ENCODE results near the gene KCNJ18. TPM values are rescaled to one million over a fixed set of nuclear protein-coding genes. Genes with fewer than 3 reads are reported as not detected.
"Not testable (repeated sequence)": the region's sequence is repeated elsewhere in the genome, so short reads cannot be mapped to it uniquely, and the experiment has no call there.

The KCNJ18 gene
- total RNA-seq, 6 experiments from 2014 or later, result not detected

GRCh38 chr17:21735814-21736213 is 43.5 kb downstream of the KCNJ18 start:
- H3K27me3 Mint-ChIP-seq (ENCODE audit: insufficient read depth); H3K36me3 Mint-ChIP-seq (ENCODE audit: low read depth); DNase-seq; H3K4me3 Mint-ChIP-seq; H3K4me1 Mint-ChIP-seq (ENCODE audit: low read depth); H3K27ac Mint-ChIP-seq: not testable (repeated sequence)
- peaks cover 29% of the 10 kb centered on the region for H3K9me3 Mint-ChIP-seq
- TF ChIP-seq CTCF (IDR thresholded peaks at IDR 0.05), result peak; percentile 13; the same call in 1 of the 2 replicates

- not testable (repeated sequence) for H3K27me3 Mint-ChIP-seq (ENCODE audit: insufficient read depth)
Measured at GRCh38 chr17:21737015-21737580, 44.8 kb downstream of the KCNJ18 start.

GRCh38 chr17:21738241-21738640 is 45.9 kb downstream of the KCNJ18 start:
- not testable (repeated sequence) for H3K27me3 Mint-ChIP-seq (ENCODE audit: insufficient read depth); H3K4me1 Mint-ChIP-seq (ENCODE audit: low read depth); H3K36me3 Mint-ChIP-seq (ENCODE audit: low read depth); DNase-seq; H3K27ac Mint-ChIP-seq; H3K4me3 Mint-ChIP-seq
- H3K9me3 Mint-ChIP-seq, result peaks cover 22% of the 10 kb centered on the region

More at GRCh38 chr17:21737015-21737580, 44.8 kb downstream of the KCNJ18 start:
- not testable (repeated sequence) for H3K36me3 Mint-ChIP-seq (ENCODE audit: low read depth); H3K27ac Mint-ChIP-seq; H3K4me3 Mint-ChIP-seq; H3K4me1 Mint-ChIP-seq (ENCODE audit: low read depth); DNase-seq
- H3K9me3 Mint-ChIP-seq, result peaks cover 22% of the 10 kb centered on the region

- not testable (repeated sequence) for H3K36me3 Mint-ChIP-seq (ENCODE audit: low read depth); H3K27ac Mint-ChIP-seq
- H3K9me3 Mint-ChIP-seq, result peaks cover 25% of the 10 kb centered on the region
Measured at GRCh38 chr17:21738877-21739474, 46.7 kb downstream of the KCNJ18 start.

GRCh38 chr17:21739485-21739884 is 47.2 kb downstream of the KCNJ18 start:
- H3K27ac Mint-ChIP-seq; H3K27me3 Mint-ChIP-seq (ENCODE audit: insufficient read depth); H3K36me3 Mint-ChIP-seq (ENCODE audit: low read depth); DNase-seq; H3K4me1 Mint-ChIP-seq (ENCODE audit: low read depth); H3K4me3 Mint-ChIP-seq: not testable (repeated sequence)
- H3K9me3 Mint-ChIP-seq, result peaks cover 25% of the 10 kb centered on the region

More at GRCh38 chr17:21738877-21739474, 46.7 kb downstream of the KCNJ18 start:
- H3K4me3 Mint-ChIP-seq; DNase-seq; H3K27me3 Mint-ChIP-seq (ENCODE audit: insufficient read depth); H3K4me1 Mint-ChIP-seq (ENCODE audit: low read depth): not testable (repeated sequence)

- not testable (repeated sequence) for H3K4me1 Mint-ChIP-seq (ENCODE audit: low read depth); DNase-seq; H3K27ac Mint-ChIP-seq; H3K27me3 Mint-ChIP-seq (ENCODE audit: insufficient read depth); H3K4me3 Mint-ChIP-seq; H3K36me3 Mint-ChIP-seq (ENCODE audit: low read depth)
- peaks cover 22% of the 10 kb centered on the region for H3K9me3 Mint-ChIP-seq
Measured at GRCh38 chr17:21740836-21741235, 48.5 kb downstream of the KCNJ18 start.

GRCh38 chr17:21741520-21741919 is 49.2 kb downstream of the KCNJ18 start:
- not testable (repeated sequence) for H3K4me3 Mint-ChIP-seq; H3K36me3 Mint-ChIP-seq (ENCODE audit: low read depth); DNase-seq; H3K27ac Mint-ChIP-seq; H3K4me1 Mint-ChIP-seq (ENCODE audit: low read depth); H3K27me3 Mint-ChIP-seq (ENCODE audit: insufficient read depth)
- peaks cover 19% of the 10 kb centered on the region for H3K9me3 Mint-ChIP-seq

- no peak for TF ChIP-seq CTCF (IDR thresholded peaks at IDR 0.05)
- H3K9me3 Mint-ChIP-seq, result peaks cover 22% of the 10 kb centered on the region
Measured at GRCh38 chr17:21742326-21742725, 50.0 kb downstream of the KCNJ18 start.

GRCh38 chr17:21744151-21744550 is 51.8 kb downstream of the KCNJ18 start:
- H3K9me3 Mint-ChIP-seq, result peaks cover 31% of the 10 kb centered on the region
- DNase-seq; H3K36me3 Mint-ChIP-seq (ENCODE audit: low read depth); H3K27ac Mint-ChIP-seq; H3K4me1 Mint-ChIP-seq (ENCODE audit: low read depth); H3K4me3 Mint-ChIP-seq; H3K27me3 Mint-ChIP-seq (ENCODE audit: insufficient read depth): not testable (repeated sequence)

More at GRCh38 chr17:21742326-21742725, 50.0 kb downstream of the KCNJ18 start:
- H3K4me1 Mint-ChIP-seq (ENCODE audit: low read depth), result no peaks in the 10 kb centered on the region
- H3K27me3 Mint-ChIP-seq (ENCODE audit: insufficient read depth), result no peaks in the 10 kb centered on the region
- 0 out of 2 replicates have a peak, but pooled peaks cover 4% of the 10 kb centered on the region for H3K36me3 Mint-ChIP-seq (ENCODE audit: low read depth)
- no peak overlapping the region for H3K27ac Mint-ChIP-seq
- H3K4me3 Mint-ChIP-seq, result no peak overlapping the region
- DNase-seq, result no peak

- H3K27ac Mint-ChIP-seq; H3K4me3 Mint-ChIP-seq; H3K27me3 Mint-ChIP-seq (ENCODE audit: insufficient read depth); DNase-seq; H3K36me3 Mint-ChIP-seq (ENCODE audit: low read depth); H3K4me1 Mint-ChIP-seq (ENCODE audit: low read depth): not testable (repeated sequence)
- peaks cover 35% of the 10 kb centered on the region for H3K9me3 Mint-ChIP-seq
Measured at GRCh38 chr17:21744621-21745020, 52.3 kb downstream of the KCNJ18 start.

- not testable (repeated sequence) for H3K4me3 Mint-ChIP-seq; H3K4me1 Mint-ChIP-seq (ENCODE audit: low read depth); H3K27ac Mint-ChIP-seq; H3K27me3 Mint-ChIP-seq (ENCODE audit: insufficient read depth); DNase-seq; H3K36me3 Mint-ChIP-seq (ENCODE audit: low read depth)
- H3K9me3 Mint-ChIP-seq, result peaks cover 34% of the 10 kb centered on the region
Measured at GRCh38 chr17:21745385-21746054, 53.2 kb downstream of the KCNJ18 start.

GRCh38 chr17:21746415-21746814 is 54.1 kb downstream of the KCNJ18 start:
- H3K36me3 Mint-ChIP-seq (ENCODE audit: low read depth); DNase-seq; H3K27me3 Mint-ChIP-seq (ENCODE audit: insufficient read depth); H3K4me1 Mint-ChIP-seq (ENCODE audit: low read depth); H3K4me3 Mint-ChIP-seq; H3K27ac Mint-ChIP-seq: not testable (repeated sequence)
- peaks cover 43% of the 10 kb centered on the region for H3K9me3 Mint-ChIP-seq
